Measurements from ENCODE around the gene ASPM. TPM values are rescaled to one million over a fixed set of nuclear protein-coding genes. Genes with fewer than 3 reads are reported as not detected.

The ASPM gene
- total and polyA plus RNA-seq, 9 of the 15 experiments (the other 6 are each of a cell fraction or from before 2014, with no cell fraction given): 22.7 to 84.4 (median 46.4) TPM

GRCh38 chr1:197076585-197076984 is 69.9 kb downstream of the ASPM start:
- Histone ChIP-seq H4K20me1 (replicated peaks; ENCODE audit: control insufficient read depth, insufficient read depth, low read length) (no peaks in the 10 kb centered on the region), H3K9ac (ENCODE audit: insufficient read depth in 1 of 2, low read depth in 2 of 2, low read length in 2 of 2) (no peak overlapping the region), H3K27me3 (ENCODE audit: control insufficient read depth in 2 of 2, insufficient read depth in 2 of 2, low read length in 2 of 2) (no peaks in the 10 kb centered on the region), H3K9me3 (replicated peaks; ENCODE audit: control insufficient read depth, insufficient read depth, low read depth, low read length) (no peaks in the 10 kb centered on the region; the same call in 1 of the 2 replicates), H2AFZ (ENCODE audit: low read depth, low read length) (no peak overlapping the region), H3K27ac (ENCODE audit: extremely low read depth, low read depth, low read length) (no peak overlapping the region), H3K79me2 (ENCODE audit: control insufficient read depth, insufficient read depth, low read length) (no peaks in the 10 kb centered on the region), H3K4me2 (ENCODE audit: insufficient read depth, low read length) (no peak overlapping the region), H3K4me1 (replicated peaks in 1 of 2; ENCODE audit: control insufficient read depth in 2 of 2, insufficient read depth in 2 of 2, low read length in 2 of 2) (no peaks in the 10 kb centered on the region), H3K4me3 (no peak overlapping the region), H3K36me3 (ENCODE audit: control insufficient read depth, insufficient read depth, low read length) (no peaks in the 10 kb centered on the region), H3K9me1 (ENCODE audit: control insufficient read depth, insufficient read depth, low read length) (no peaks in the 10 kb centered on the region)
- TF ChIP-seq PCBP2 (IDR thresholded peaks at IDR 0.05; ENCODE audit: low read depth, low read length, poor library complexity, severe bottlenecking): no peak
- TF ChIP-seq BHLHE40 (IDR thresholded peaks at IDR 0.05; ENCODE audit: low read length): no peak
- TF ChIP-seq ZNF146 (CRISPR knock-in tag; IDR thresholded peaks at IDR 0.05; ENCODE audit: unreplicated experiment): no peak
- BruUV-seq (replicated peaks): no TSS peak
- ATAC-seq (no peak), FAIRE-seq (no peak), DNase-seq (ENCODE audit: extremely low read depth in 1 of 4, low spot score in 3 of 4) (no peak)
- intact Hi-C loops (cut with micrococcal nuclease) (no loop called here), in situ Hi-C loops (cut with MboI) (no loop called here)
- ChIA-PET CTCF (ENCODE audit: low intra/inter-chr PET ratio) (no interaction called here), POLR2A (no interaction called here)
- WGBS (ENCODE audit: insufficient coverage, low coverage, missing lambda C conversion rate): 3% methylated on average over 1 of the region's 1 CpG

DNA sequence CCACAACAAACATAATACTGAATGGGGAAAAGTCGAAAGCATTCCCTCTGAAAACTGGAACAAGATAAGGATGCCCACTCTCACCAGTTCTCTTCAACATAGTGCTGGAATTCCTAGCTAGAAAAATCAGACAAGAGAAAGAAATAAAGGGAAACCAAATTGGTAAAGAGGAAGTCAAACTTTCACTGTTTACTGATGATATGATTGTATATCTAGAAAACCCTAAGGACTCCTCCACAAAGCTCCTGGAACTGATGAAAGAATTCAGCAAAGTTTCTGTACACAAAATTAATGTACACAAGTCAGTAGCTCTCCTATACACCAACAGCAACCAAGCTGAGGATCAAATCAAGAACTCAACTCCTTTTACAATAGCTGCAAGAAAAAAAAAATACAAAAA is 72.5 kb downstream of the ASPM start:
- in situ Hi-C loops (cut with MboI) (no loop called here), intact Hi-C loops (cut with micrococcal nuclease) (no loop called here)
- H4K20me1 ChIP-seq (replicated peaks; ENCODE audit: control insufficient read depth, insufficient read depth, low read length): no peaks in the 10 kb centered on the region
- CTCF ChIA-PET (ENCODE audit: low intra/inter-chr PET ratio): no interaction called here
- no peak overlapping the region for H2AFZ ChIP-seq (ENCODE audit: low read depth, low read length)
- H3K9me3 ChIP-seq (replicated peaks; ENCODE audit: control insufficient read depth, insufficient read depth, low read depth, low read length): no peaks in the 10 kb centered on the region; the same call in 1 of the 2 replicates
- FAIRE-seq (no peak), ATAC-seq (no peak), DNase-seq (ENCODE audit: extremely low read depth in 1 of 4, low spot score in 3 of 4) (no peak)
- no peaks in the 10 kb centered on the region for H3K36me3 ChIP-seq (ENCODE audit: control insufficient read depth, insufficient read depth, low read length)
- WGBS (ENCODE audit: insufficient coverage, low coverage, missing lambda C conversion rate): 0% methylated on average over 1 of the region's 1 CpG
- H3K9me1 ChIP-seq (ENCODE audit: control insufficient read depth, insufficient read depth, low read length): no peaks in the 10 kb centered on the region
- H3K9ac ChIP-seq (ENCODE audit: insufficient read depth in 1 of 2, low read depth in 2 of 2, low read length in 2 of 2): no peak overlapping the region
- H3K4me2 ChIP-seq (ENCODE audit: insufficient read depth, low read length): no peak overlapping the region
- H3K79me2 ChIP-seq (ENCODE audit: control insufficient read depth, insufficient read depth, low read length): no peaks in the 10 kb centered on the region
- no peaks in the 10 kb centered on the region for H3K4me1 ChIP-seq (replicated peaks in 1 of 2; ENCODE audit: control insufficient read depth in 2 of 2, insufficient read depth in 2 of 2, low read length in 2 of 2)
- POLR2A ChIA-PET: no interaction called here
- no peak overlapping the region for H3K27ac ChIP-seq (ENCODE audit: extremely low read depth, low read depth, low read length)
- no peak overlapping the region for H3K4me3 ChIP-seq
- no TSS peak for BruUV-seq (replicated peaks)
- H3K27me3 ChIP-seq (ENCODE audit: control insufficient read depth in 2 of 2, insufficient read depth in 2 of 2, low read length in 2 of 2): no peaks in the 10 kb centered on the region
- TF ChIP-seq CEBPG (CRISPR knock-in tag; IDR thresholded peaks at IDR 0.05) (no peak), CEBPG (tag; conservative IDR thresholded peaks at IDR 0.05 in 1 of 2, IDR thresholded peaks at IDR 0.05 in 1 of 2) (peak in 1 of 2 experiments; percentile 30; a peak in 1 of 4 replicates), MEIS2 (IDR thresholded peaks at IDR 0.05; ENCODE audit: partially characterized antibody) (peak; percentile 5), GABPA (tag; conservative IDR thresholded peaks at IDR 0.05; ENCODE audit: low read depth) (no peak), MCM5 (IDR thresholded peaks at IDR 0.05; ENCODE audit: low read depth) (no peak), PRPF4 (IDR thresholded peaks at IDR 0.05; ENCODE audit: insufficient read depth, low read depth, low read length, poor library complexity, severe bottlenecking) (no peak), ZNF764 (CRISPR knock-in tag; IDR thresholded peaks at IDR 0.05; ENCODE audit: low read depth) (no peak), HEY1 (CRISPR knock-in tag; IDR thresholded peaks at IDR 0.05; ENCODE audit: borderline replicate concordance) (no peak)
- TF ChIP-seq, protein P1, sequence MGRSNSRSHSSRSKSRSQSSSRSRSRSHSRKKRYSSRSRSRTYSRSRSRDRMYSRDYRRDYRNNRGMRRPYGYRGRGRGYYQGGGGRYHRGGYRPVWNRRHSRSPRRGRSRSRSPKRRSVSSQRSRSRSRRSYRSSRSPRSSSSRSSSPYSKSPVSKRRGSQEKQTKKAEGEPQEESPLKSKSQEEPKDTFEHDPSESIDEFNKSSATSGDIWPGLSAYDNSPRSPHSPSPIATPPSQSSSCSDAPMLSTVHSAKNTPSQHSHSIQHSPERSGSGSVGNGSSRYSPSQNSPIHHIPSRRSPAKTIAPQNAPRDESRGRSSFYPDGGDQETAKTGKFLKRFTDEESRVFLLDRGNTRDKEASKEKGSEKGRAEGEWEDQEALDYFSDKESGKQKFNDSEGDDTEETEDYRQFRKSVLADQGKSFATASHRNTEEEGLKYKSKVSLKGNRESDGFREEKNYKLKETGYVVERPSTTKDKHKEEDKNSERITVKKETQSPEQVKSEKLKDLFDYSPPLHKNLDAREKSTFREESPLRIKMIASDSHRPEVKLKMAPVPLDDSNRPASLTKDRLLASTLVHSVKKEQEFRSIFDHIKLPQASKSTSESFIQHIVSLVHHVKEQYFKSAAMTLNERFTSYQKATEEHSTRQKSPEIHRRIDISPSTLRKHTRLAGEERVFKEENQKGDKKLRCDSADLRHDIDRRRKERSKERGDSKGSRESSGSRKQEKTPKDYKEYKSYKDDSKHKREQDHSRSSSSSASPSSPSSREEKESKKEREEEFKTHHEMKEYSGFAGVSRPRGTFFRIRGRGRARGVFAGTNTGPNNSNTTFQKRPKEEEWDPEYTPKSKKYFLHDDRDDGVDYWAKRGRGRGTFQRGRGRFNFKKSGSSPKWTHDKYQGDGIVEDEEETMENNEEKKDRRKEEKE (IDR thresholded peaks at IDR 0.05; ENCODE audit: borderline replicate concordance in 1 of 2, control insufficient read depth in 1 of 2, low read depth in 2 of 2, low read length in 1 of 2): no peak
